Activated naive CD4-positive, alpha-beta T cell treated with anti-CD3 and anti-CD28 coated beads, Interleukin-2, amount 50 U/mL, for 16 hours (primary cell): ENCODE data around the gene LYPD6.

Experiments used
- DNase-seq: peaks from one replicate; pipeline ENCODE4 v3.0.0-alpha.2; 2020

The LYPD6 gene

DNA sequence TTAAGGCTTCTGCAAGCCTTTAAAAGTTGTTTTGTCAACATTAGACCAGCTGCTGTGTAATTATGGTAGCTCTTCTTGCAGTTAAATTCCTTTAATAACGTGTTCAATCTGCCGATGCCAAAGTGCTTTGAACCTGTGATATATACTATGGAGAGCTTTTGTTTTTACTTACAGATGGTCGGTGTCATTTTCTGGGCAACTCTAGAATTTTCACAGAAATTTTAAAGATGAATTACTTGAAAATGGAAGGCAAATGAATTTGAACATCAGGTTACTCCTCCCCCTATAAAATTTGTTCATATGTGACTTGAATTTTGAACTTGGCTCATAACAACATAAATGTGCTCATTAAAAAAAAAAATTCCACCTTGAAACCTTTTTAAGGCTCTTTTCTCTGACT is 23.0 kb downstream of the LYPD6 start:
- DNase-seq = no peak

GRCh38 chr2:149355716-149356422 is 25.5 kb downstream of the LYPD6 start:
- DNase-seq = no peak

GRCh38 chr2:149357058-149357457 is 26.7 kb downstream of the LYPD6 start:
- no peak for DNase-seq

- DNase-seq = no peak
These were observed 29.7 kb downstream of the LYPD6 start for GRCh38 chr2:149360106-149360505.

DNA sequence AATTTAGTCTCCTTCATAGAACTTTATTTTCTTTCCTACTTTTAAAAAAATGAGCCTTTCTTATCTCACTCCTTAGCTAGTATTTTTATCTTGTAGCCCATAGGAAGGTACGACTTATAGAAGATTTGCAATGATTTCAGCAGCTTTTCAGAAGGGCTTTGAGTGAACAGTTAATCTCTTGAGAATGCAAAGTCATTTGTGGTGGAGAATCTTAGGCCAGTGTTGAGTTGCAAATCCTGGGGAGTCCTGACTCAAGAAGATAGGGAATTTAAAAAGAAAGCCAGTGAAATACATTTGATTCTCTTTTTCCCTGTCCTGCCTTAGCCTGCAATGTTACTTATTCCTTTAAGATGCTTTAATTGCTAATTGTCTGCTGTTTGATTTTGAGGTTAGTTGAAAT is 33.6 kb downstream of the LYPD6 start:
- DNase-seq = no peak

GRCh38 chr2:149364839-149365238 is 34.5 kb downstream of the LYPD6 start:
- DNase-seq = no peak

- no peak for DNase-seq
These were observed 35.7 kb downstream of the LYPD6 start for GRCh38 chr2:149365931-149366583.

- no peak for DNase-seq
These were observed 39.8 kb downstream of the LYPD6 start for GRCh38 chr2:149370061-149370775.

DNA sequence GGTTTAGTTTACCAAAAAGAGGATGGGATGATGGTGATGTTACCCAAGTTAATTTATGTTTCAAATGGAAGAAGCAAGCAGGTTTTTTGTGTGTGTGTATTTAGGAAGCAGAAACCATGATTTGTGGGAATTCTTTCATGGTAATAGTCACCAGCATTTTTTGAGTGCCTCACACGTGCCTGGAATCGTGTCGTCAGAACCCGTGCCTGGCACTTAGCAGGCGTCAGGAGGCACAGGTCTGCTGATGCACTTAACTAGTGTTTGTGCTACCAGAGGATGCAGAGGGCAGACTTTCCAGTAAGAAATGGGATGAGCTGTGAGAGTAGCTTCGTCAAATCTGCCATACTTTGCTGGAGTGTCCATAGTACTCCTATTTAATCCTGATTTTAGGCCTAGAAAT is 41.1 kb downstream of the LYPD6 start:
- no peak for DNase-seq

- DNase-seq = no peak
These were observed 45.5 kb downstream of the LYPD6 start for GRCh38 chr2:149375801-149376361.

DNA sequence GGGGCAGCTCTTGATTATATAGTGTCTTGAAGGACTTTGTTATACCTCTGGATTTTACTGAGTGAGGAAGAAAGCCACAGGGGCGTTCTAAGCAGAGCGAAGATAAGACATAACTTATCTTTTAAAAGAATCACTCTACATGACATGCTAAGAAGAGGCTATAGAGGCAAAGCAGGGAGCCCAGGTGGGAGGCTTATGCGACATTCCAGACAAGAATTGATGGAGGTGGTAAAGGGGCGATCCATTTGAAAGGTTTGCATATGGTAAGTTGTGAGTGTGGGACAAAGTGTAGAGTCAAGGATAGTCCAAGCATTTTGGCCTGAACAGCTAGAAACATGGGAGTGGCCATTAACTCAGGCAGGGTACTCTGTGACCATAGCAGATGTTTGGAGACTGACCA is 49.8 kb downstream of the LYPD6 start:
- DNase-seq = no peak

- DNase-seq = no peak
These were observed 53.0 kb downstream of the LYPD6 start for GRCh38 chr2:149383340-149383739.

- DNase-seq = no peak
These were observed 55.0 kb downstream of the LYPD6 start for GRCh38 chr2:149385350-149385749.

- DNase-seq = no peak
These were observed 57.0 kb downstream of the LYPD6 start for GRCh38 chr2:149387411-149387810.

GRCh38 chr2:149388120-149388816 is 57.9 kb downstream of the LYPD6 start:
- no peak for DNase-seq

GRCh38 chr2:149389506-149390167 is 59.2 kb downstream of the LYPD6 start:
- no peak for DNase-seq

- no peak for DNase-seq
These were observed 63.2 kb downstream of the LYPD6 start for GRCh38 chr2:149393614-149394013.

DNA sequence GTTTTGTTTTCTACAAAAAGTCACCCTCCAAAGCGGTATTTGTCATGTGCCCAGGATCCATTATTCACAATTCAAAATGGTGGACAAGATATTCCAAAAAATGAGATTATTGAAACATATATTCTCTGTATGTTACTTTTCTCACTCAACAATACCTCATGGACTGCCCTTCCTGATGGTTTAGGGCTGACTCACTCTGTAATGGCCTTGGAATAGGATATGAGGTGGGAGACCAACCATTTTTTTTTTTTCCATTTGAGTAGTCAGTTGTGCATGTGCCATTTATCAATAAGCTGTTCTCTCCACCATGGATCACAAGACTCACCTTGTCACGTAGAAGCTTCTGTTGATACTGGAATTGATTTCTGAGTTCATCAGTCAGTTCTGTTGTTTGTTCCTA is 64.5 kb downstream of the LYPD6 start:
- no peak for DNase-seq

DNA sequence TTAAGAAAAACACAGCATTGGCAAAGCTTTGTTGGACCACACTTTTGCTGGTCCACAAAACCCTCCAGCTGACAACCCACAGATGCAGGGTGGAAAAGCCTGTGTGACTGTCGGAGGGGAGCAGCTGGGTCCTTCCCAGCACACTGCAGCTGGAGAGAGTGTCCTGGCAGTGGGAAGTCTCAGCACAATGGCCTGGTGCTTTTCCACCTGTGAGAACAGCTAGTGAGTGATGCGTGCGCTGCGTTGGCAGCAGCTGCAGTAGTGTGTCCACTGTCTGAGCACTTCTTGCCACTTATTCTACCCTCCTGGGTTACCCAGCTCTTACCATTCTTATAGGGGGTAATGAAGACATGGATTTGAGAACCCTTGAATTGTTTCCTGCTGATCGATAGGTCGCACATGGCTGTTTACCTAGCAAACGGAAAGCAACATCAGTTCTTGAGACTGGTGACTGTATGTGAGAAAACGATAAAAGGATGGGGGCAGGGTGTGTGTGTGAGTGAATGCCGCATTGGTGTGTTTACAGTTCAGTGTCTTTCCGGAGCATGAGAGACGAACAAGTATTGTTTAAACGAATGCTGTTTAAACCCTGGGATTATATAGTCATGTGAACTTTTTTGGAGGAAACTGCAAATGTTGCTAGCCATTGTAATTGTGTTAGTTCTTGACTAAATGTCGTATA is 69.7 kb downstream of the LYPD6 start:
- no peak for DNase-seq

DNA sequence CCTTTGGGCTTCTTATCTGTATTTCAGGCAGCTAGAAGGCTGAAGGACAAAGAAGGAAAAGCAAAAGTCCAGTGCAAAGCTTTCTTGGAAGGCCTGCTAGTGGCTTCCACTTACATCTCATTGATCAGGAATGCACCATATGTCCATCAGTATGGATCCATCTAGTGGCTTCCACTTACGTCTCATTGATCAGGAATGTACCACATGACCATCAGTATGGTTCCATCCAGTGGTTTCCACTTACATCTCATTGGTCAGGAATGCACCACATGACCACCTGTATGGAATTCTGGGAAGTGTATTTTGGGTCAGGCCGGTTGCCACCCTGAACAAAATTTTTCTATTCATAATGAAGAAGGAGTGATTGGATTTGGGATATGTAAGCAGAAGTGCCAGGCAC is 70.6 kb downstream of the LYPD6 start:
- DNase-seq = no peak

GRCh38 chr2:149409506-149409905 is 79.1 kb downstream of the LYPD6 start:
- no peak for DNase-seq
